HG02588 (cell line): ENCODE results near the gene DNAAF9.
A peak's percentile ranks its signal among the peaks of the same experiment; 100 is the strongest.

ENCODE experiments used
- ATAC-seq: cut with Tn5 transposase; IDR thresholded peaks from one replicate; pipeline ENCODE4 v1.9.1; 2021; ENCODE audit warnings: mild to moderate bottlenecking, moderate library complexity; ENCODE audit not compliant: unreplicated experiment

Gene DNAAF9

GRCh38 chr20:3412600-3413392 lies 5.3 kb upstream of the DNAAF9 start:
- ATAC-seq, result no peak

GRCh38 chr20:3410464-3410863 lies 3.0 kb upstream of the DNAAF9 start:
- ATAC-seq, result no peak

GRCh38 chr20:3409417-3409816 lies 1.9 kb upstream of the DNAAF9 start:
- ATAC-seq, result no peak

- peak; percentile 45 for ATAC-seq
These were observed 535 bp upstream of the DNAAF9 start for GRCh38 chr20:3407771-3408637.

- ATAC-seq, result no peak
These were observed 909 bp downstream of the DNAAF9 start for GRCh38 chr20:3406481-3407039.

- ATAC-seq, result no peak
These were observed 1.6 kb downstream of the DNAAF9 start for GRCh38 chr20:3405696-3406358.

- ATAC-seq, result no peak
These were observed 2.3 kb downstream of the DNAAF9 start for GRCh38 chr20:3405139-3405538.

- no peak for ATAC-seq
These were observed 3.1 kb downstream of the DNAAF9 start for GRCh38 chr20:3404402-3404801.

GRCh38 chr20:3403741-3404140 lies 3.7 kb downstream of the DNAAF9 start:
- ATAC-seq, result no peak

- no peak for ATAC-seq
These were observed 5.0 kb downstream of the DNAAF9 start for GRCh38 chr20:3402453-3402852.

GRCh38 chr20:3400260-3401155 lies 7.0 kb downstream of the DNAAF9 start:
- ATAC-seq, result no peak

GRCh38 chr20:3398681-3399252 lies 8.7 kb downstream of the DNAAF9 start:
- no peak for ATAC-seq

GRCh38 chr20:3396492-3396891 lies 11.0 kb downstream of the DNAAF9 start:
- ATAC-seq, result no peak

- ATAC-seq, result no peak
These were observed 14.7 kb downstream of the DNAAF9 start for GRCh38 chr20:3392756-3393155.

GRCh38 chr20:3390759-3391425 lies 16.6 kb downstream of the DNAAF9 start:
- ATAC-seq, result no peak

GRCh38 chr20:3383878-3384495 lies 23.5 kb downstream of the DNAAF9 start:
- ATAC-seq, result no peak

GRCh38 chr20:3382836-3383235 lies 24.6 kb downstream of the DNAAF9 start:
- ATAC-seq, result no peak

- no peak for ATAC-seq
These were observed 27.0 kb downstream of the DNAAF9 start for GRCh38 chr20:3380228-3381070.
